ENCODE data around the gene UNKL. TPM values are rescaled to one million over a fixed set of nuclear protein-coding genes. Genes with fewer than 3 reads are reported as not detected.

The UNKL gene
- total and polyA plus RNA-seq, 2 experiments from 2014 or later, result 16.5 to 35.7 TPM

GRCh38 chr16:1348926-1349325, 65.6 kb downstream of the UNKL start:
- no peak for DNase-seq (ENCODE audit: low read depth in 1 of 2, low spot score in 1 of 2)
- H3K36me3 ChIP-seq, result peaks cover 19% of the 10 kb centered on the region
- no peak for TF ChIP-seq CTCF (IDR thresholded peaks at IDR 0.05; ENCODE audit: low read depth, low read length)

GRCh38 chr16:1348441-1348840, 66.1 kb downstream of the UNKL start:
- no peak for DNase-seq (ENCODE audit: low read depth in 1 of 2, low spot score in 1 of 2)
- no peak for TF ChIP-seq CTCF (IDR thresholded peaks at IDR 0.05; ENCODE audit: low read depth, low read length)
- Histone ChIP-seq H3K4me3 (no peak overlapping the region), H3K9me3 (ENCODE audit: low read depth) (no peaks in the 10 kb centered on the region), H3K27me3 (no peaks in the 10 kb centered on the region), H3K36me3 (peaks cover 19% of the 10 kb centered on the region), H3K27ac (no peak overlapping the region), H3K4me1 (ENCODE audit: low read depth) (peaks cover 6% of the 10 kb centered on the region)

More at GRCh38 chr16:1348926-1349325, 65.6 kb downstream of the UNKL start:
- Histone ChIP-seq H3K4me3 (no peak overlapping the region), H3K27me3 (no peaks in the 10 kb centered on the region), H3K4me1 (ENCODE audit: low read depth) (peaks cover 6% of the 10 kb centered on the region), H3K9me3 (ENCODE audit: low read depth) (no peaks in the 10 kb centered on the region), H3K27ac (no peak overlapping the region)

GRCh38 chr16:1347962-1348361, 66.5 kb downstream of the UNKL start:
- H3K4me3 ChIP-seq, result no peak overlapping the region
- no peak for DNase-seq (ENCODE audit: low read depth in 1 of 2, low spot score in 1 of 2)
- H3K27ac ChIP-seq, result no peak overlapping the region
- peaks cover 6% of the 10 kb centered on the region for H3K4me1 ChIP-seq (ENCODE audit: low read depth)
- no peaks in the 10 kb centered on the region for H3K27me3 ChIP-seq
- H3K36me3 ChIP-seq, result peaks cover 19% of the 10 kb centered on the region
- TF ChIP-seq CTCF (IDR thresholded peaks at IDR 0.05; ENCODE audit: low read depth, low read length), result no peak
- no peaks in the 10 kb centered on the region for H3K9me3 ChIP-seq (ENCODE audit: low read depth)

GRCh38 chr16:1347286-1347855, 67.1 kb downstream of the UNKL start:
- no peak for DNase-seq (ENCODE audit: low read depth in 1 of 2, low spot score in 1 of 2)
- no peak for TF ChIP-seq CTCF (IDR thresholded peaks at IDR 0.05; ENCODE audit: low read depth, low read length)
- Histone ChIP-seq H3K27me3 (no peaks in the 10 kb centered on the region), H3K4me1 (ENCODE audit: low read depth) (peaks cover under 1% of the 10 kb centered on the region), H3K9me3 (ENCODE audit: low read depth) (no peaks in the 10 kb centered on the region), H3K4me3 (no peak overlapping the region), H3K36me3 (peaks cover 19% of the 10 kb centered on the region), H3K27ac (no peak overlapping the region)

GRCh38 chr16:1346422-1347285, 67.8 kb downstream of the UNKL start:
- DNase-seq (ENCODE audit: low read depth in 1 of 2, low spot score in 1 of 2), result no peak
- H3K27me3 ChIP-seq, result no peaks in the 10 kb centered on the region
- no peak overlapping the region for H3K4me3 ChIP-seq
- no peak overlapping the region for H3K27ac ChIP-seq
- H3K9me3 ChIP-seq (ENCODE audit: low read depth), result no peaks in the 10 kb centered on the region
- no peak for TF ChIP-seq CTCF (IDR thresholded peaks at IDR 0.05; ENCODE audit: low read depth, low read length)
- H3K36me3 ChIP-seq, result peaks cover 19% of the 10 kb centered on the region
- no peaks in the 10 kb centered on the region for H3K4me1 ChIP-seq (ENCODE audit: low read depth)

Measured in cardiac muscle cell (in vitro differentiated cells and primary cell).